ENCODE results near the gene DPEP2NB. TPM values are rescaled to one million over a fixed set of nuclear protein-coding genes. Genes with fewer than 3 reads are reported as not detected.

The DPEP2NB gene
- total and polyA plus RNA-seq, 5 experiments from 2014 or later: not detected

DNA sequence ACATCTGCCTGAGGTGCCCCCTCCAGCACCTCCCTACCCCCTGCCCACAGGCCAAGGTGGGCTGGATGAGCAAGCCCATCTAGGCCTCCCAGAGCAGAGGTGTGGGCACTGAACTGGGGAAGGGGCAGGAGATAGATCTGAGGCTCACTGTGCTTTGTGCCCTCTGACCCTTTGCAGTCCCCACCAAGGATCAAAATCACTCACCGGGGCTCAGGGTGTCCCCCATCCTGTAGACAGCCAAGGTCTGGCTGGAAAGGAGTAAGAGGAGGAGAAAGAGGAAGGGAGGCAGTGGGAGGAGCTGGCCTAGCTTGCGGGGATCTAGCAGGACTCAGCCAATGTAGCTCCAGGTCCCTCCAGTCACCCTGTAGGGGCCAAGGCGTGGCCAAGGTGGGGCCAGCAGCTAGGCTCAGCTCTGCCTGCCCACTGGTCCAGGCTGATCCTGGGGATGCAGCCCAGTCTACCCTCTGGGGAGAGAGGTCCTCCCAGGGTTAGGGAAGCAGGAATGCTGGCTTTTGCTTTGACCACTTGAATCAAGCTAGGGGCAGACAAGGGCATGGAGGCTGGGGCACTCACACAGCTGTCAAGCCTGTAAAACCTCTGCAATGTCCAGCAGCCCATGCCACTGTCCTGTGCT, 49.0 kb downstream of the DPEP2NB start:
- POLR2A ChIA-PET: interaction anchor here (0.6 to 2.7 kb wide), 5 partner anchors 18 to 38 kb away, joined by 3 to 10 read pairs (median 3); partner anchors contain the start of gene DPEP2
- ATAC-seq (no peak), DNase-seq (no peak)
- Mint-ChIP-seq H3K27ac (peak overlapping the region in 7 of 10 donors; percentile 51 to 96 (median 91)), H3K9me3 (no peaks in the 10 kb centered on the region), H3K27me3 (no peaks in the 10 kb centered on the region), H3K4me3 (peak overlapping the region; percentile 87 to 99 (median 96)), H3K4me1 (peaks cover 15 to 31% (median 29%) of the 10 kb centered on the region in 4 donors), H3K36me3 (peaks cover 0 to 6% (median 0%) of the 10 kb centered on the region in 3 donors)

DNA sequence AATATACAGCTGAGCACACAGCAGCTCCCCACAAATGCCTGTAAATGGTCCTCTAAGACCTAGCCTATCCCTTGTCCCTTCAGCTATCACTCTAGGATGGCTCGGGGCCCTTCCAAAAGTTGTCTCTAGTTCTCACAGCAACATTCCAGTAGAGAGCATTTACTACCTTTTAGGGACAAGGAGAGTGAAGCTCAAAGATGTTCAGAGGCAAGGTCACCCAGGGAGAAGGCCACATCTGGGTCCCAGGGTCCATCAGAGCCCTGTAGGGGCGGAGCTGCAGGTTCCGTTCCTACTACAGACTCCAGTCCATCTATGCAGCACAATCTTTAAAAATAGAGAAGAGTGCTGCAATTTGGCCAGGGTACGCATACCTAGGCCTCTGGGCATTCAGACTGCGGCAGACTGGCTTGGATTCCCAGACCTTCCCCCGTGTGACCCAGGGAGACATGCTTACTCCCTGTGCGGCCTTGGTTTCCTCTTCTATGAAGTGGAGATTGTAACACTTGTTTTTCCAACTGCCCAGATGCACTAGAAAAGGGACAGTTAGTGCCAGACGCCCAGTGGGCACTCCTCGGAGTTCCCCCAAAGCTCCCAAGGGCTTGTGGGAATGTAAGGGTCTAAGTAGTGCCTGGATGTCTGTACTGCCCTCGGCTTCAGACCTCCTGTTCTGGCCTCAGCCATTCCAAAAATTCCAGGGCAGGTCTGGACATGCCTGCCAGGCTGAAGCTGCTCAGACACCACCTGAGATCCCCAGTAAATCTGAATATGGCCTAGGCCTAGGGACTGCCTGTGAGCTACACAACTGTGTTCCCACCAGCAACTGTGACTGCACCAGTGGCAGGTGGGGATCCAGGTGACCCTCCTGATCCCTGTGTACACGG, 49.8 kb downstream of the DPEP2NB start:
- Mint-ChIP-seq H3K27me3 (no peaks in the 10 kb centered on the region), H3K4me1 (peaks cover 15 to 31% (median 29%) of the 10 kb centered on the region in 4 donors), H3K27ac (peak overlapping the region in 1 of 10 donors; percentile 47), H3K36me3 (peaks cover 0 to 7% (median 1%) of the 10 kb centered on the region in 3 donors), H3K4me3 (peak overlapping the region in 3 of 10 donors; percentile 34 to 39 (median 38)), H3K9me3 (no peaks in the 10 kb centered on the region)
- no peak for ATAC-seq
- POLR2A ChIA-PET: interaction anchor here (0.6 to 1.9 kb wide), 4 partner anchors 19 to 38 kb away, joined by 3 to 11 read pairs (median 3); partner anchors contain the start of gene PSMB10
- DNase-seq: no peak

DNA sequence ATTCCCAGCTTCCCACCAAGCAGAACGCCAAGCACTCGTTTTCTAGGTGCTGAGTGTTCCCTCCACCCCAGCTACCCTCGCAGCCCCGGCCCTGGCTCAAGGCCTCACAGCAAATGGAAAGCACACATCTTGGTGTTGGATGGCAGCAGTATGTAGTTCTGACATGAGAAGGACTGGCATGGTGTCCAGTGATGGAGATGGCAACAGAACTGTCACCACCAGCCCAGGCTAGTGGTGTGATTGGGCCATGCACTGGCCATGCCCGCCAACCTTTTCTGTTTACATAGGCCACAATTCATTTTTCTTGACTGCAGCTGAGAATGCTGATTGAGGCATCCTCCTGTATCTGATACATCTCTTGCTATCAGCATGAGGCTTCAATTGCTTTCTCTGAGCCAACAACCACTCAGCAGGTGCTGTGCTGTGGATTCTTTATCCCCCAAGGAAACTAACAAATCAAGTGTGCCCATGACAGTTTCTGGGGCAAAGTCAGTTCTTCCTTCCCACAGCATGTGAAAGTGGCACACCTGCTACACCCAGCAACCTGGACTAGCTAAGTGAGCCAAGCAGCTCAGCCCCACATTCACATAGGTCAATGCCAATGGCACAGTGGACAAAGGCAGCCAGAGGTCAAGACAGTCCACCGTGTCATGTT, 51.1 kb downstream of the DPEP2NB start:
- H3K36me3 Mint-ChIP-seq: peaks cover 0 to 11% (median 1%) of the 10 kb centered on the region in 3 donors
- H3K9me3 Mint-ChIP-seq: no peaks in the 10 kb centered on the region
- peak overlapping the region in 1 of 10 donors; percentile 32 for H3K4me3 Mint-ChIP-seq
- DNase-seq (no peak), ATAC-seq (no peak)
- POLR2A ChIA-PET: interaction anchor here (0.8 to 1.9 kb wide), 4 partner anchors 16 to 58 kb away, joined by 3 to 11 read pairs (median 4); partner anchors contain the start of genes DDX28, DUS2 and PSMB10
- H3K4me1 Mint-ChIP-seq: peaks cover 15 to 28% (median 26%) of the 10 kb centered on the region in 4 donors
- H3K27me3 Mint-ChIP-seq: no peaks in the 10 kb centered on the region
- peak overlapping the region in 2 of 10 donors; percentile 63 to 66 for H3K27ac Mint-ChIP-seq

DNA sequence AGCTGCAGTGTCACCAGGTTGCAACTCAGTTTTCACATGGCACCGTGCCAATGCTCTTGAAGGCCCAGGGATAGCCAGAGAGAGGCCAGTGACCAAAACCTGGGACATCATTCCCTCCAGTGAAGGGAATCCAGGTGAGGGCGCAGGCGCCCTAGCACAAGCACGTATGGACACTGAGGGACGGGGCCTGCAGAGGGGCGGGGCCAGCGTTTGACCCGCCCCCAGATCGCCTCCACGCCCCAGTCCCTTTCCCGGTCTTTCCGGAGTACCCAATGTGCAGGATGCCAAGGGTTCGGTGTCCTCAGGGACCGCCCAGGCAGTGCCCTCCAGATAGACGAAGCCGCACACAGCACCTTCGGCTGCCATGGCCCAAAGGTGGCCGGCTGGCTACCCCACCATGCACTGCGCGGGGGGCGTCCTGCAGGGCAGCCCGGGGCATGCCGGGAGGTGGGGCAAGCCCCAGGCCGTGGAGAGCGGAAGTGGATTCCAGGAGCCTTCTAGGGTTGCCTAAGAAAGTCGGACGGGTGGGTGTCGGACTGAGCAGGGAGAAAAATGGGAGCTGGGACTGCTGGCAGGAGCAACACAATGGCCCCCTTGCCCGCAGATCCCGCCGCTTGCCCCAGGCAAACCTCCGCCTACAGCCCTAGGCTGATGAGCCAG, 51.9 kb downstream of the DPEP2NB start:
- DNase-seq: no peak
- no peaks in the 10 kb centered on the region for H3K27me3 Mint-ChIP-seq
- POLR2A ChIA-PET: interaction anchor here (0.8 to 1.0 kb wide), 3 partner anchors 17 to 59 kb away, joined by 3 to 4 read pairs (median 3); partner anchors contain the start of genes DDX28 and DUS2

More for the DNA sequence above, 51.9 kb downstream of the DPEP2NB start:
- no peaks in the 10 kb centered on the region for H3K9me3 Mint-ChIP-seq
- H3K36me3 Mint-ChIP-seq: peaks cover 0 to 11% (median 1%) of the 10 kb centered on the region in 3 donors
- ATAC-seq: no peak
- H3K4me1 Mint-ChIP-seq: peaks cover 12 to 24% (median 20%) of the 10 kb centered on the region in 4 donors
- H3K4me3 Mint-ChIP-seq: no peak overlapping the region
- H3K27ac Mint-ChIP-seq: peak overlapping the region in 1 of 10 donors; percentile 63

Other genes starting within 250 kb of the DPEP2NB start
- gene RANBP10, start 209.4 kb downstream of the DPEP2NB start, total RNA-seq: 10 to 100 TPM; 18.5 to 23.6 TPM
- 10 to 100 TPM in 1 of 3 donors, 1 to 10 TPM in 2; 5.8 to 13.8 (median 6.3) TPM for gene RANBP10, start 209.4 kb downstream of the DPEP2NB start, polyA plus RNA-seq
- gene TSNAXIP1, start 209.0 kb downstream of the DPEP2NB start, total RNA-seq: 1 to 10 TPM; 1.0 to 1.2 TPM
- under 1 TPM in 1 of 3 donors, not detected in 2; 0.14 TPM for gene TSNAXIP1, start 209.0 kb downstream of the DPEP2NB start, polyA plus RNA-seq
- 10 to 100 TPM; 63.8 to 63.9 TPM for gene THAP11, start 173.6 kb downstream of the DPEP2NB start, total RNA-seq
- gene THAP11, start 173.6 kb downstream of the DPEP2NB start, polyA plus RNA-seq: 100 to 1,000 TPM; 132 to 158 (median 143) TPM
- gene NUTF2, start 169.0 kb downstream of the DPEP2NB start, total RNA-seq: 10 to 100 TPM; 37.0 to 40.6 TPM
- gene NUTF2, start 169.0 kb downstream of the DPEP2NB start, polyA plus RNA-seq: 100 to 1,000 TPM; 109 to 124 (median 114) TPM
- gene CENPT, start 168.2 kb downstream of the DPEP2NB start, total RNA-seq: 100 to 1,000 TPM; 108 to 117 TPM
- gene CENPT, start 168.2 kb downstream of the DPEP2NB start, polyA plus RNA-seq: 10 to 100 TPM; 11.8 to 17.8 (median 13.1) TPM
- gene EDC4, start 142.9 kb downstream of the DPEP2NB start, total RNA-seq: 100 to 1,000 TPM; 123 to 136 TPM
- gene EDC4, start 142.9 kb downstream of the DPEP2NB start, polyA plus RNA-seq: 10 to 100 TPM; 22.7 to 44.0 (median 40.8) TPM
- 1 to 10 TPM; 2.6 to 5.3 TPM for gene NRN1L, start 131.0 kb downstream of the DPEP2NB start, total RNA-seq
- not detected for gene NRN1L, start 131.0 kb downstream of the DPEP2NB start, polyA plus RNA-seq
- 10 to 100 TPM; 26.6 to 28.6 TPM for gene PSKH1, start 122.7 kb downstream of the DPEP2NB start, total RNA-seq
- gene PSKH1, start 122.7 kb downstream of the DPEP2NB start, polyA plus RNA-seq: 10 to 100 TPM; 20.8 to 34.5 (median 22.2) TPM
- gene CTRL, start 84.0 kb downstream of the DPEP2NB start, total RNA-seq: 10 to 100 TPM; 10.5 to 12.6 TPM
- 1 to 10 TPM; 2.2 to 2.8 (median 2.8) TPM for gene CTRL, start 84.0 kb downstream of the DPEP2NB start, polyA plus RNA-seq
- gene PSMB10, start 79.1 kb downstream of the DPEP2NB start, total RNA-seq: 100 to 1,000 TPM; 127 to 138 TPM
- 100 to 1,000 TPM; 450 to 514 (median 493) TPM for gene PSMB10, start 79.1 kb downstream of the DPEP2NB start, polyA plus RNA-seq
- 10 to 100 TPM; 14.1 to 14.7 TPM for gene LCAT, start 71.8 kb downstream of the DPEP2NB start, total RNA-seq
- under 1 TPM; 0.52 to 0.84 (median 0.80) TPM for gene LCAT, start 71.8 kb downstream of the DPEP2NB start, polyA plus RNA-seq
- gene SLC12A4, start 47.3 kb downstream of the DPEP2NB start, total RNA-seq: 10 to 100 TPM; 35.8 to 36.4 TPM
- gene SLC12A4, start 47.3 kb downstream of the DPEP2NB start, polyA plus RNA-seq: 1 to 10 TPM; 3.0 to 5.6 (median 5.2) TPM
- 1 to 10 TPM; 2.9 to 3.1 TPM for gene DPEP3, start 35.4 kb downstream of the DPEP2NB start, total RNA-seq
- gene DPEP3, start 35.4 kb downstream of the DPEP2NB start, polyA plus RNA-seq: 1 to 10 TPM in 2 of 3 donors, under 1 TPM in 1; 0.50 to 1.5 (median 1.1) TPM
- gene DPEP2, start 16.4 kb downstream of the DPEP2NB start, total RNA-seq: 100 to 1,000 TPM; 151 to 157 TPM
- gene DPEP2, start 16.4 kb downstream of the DPEP2NB start, polyA plus RNA-seq: 10 to 100 TPM; 29.0 to 47.9 (median 40.4) TPM
- gene DDX28, start 7.3 kb upstream of the DPEP2NB start, total RNA-seq: 10 to 100 TPM; 25.0 to 26.2 TPM
- gene DDX28, start 7.3 kb upstream of the DPEP2NB start, polyA plus RNA-seq: 10 to 100 TPM; 49.7 to 60.6 (median 53.9) TPM
- gene DUS2, start 7.4 kb upstream of the DPEP2NB start, total RNA-seq: 10 to 100 TPM; 18.2 to 21.1 TPM
- gene DUS2, start 7.4 kb upstream of the DPEP2NB start, polyA plus RNA-seq: 10 to 100 TPM in 2 of 3 donors, 1 to 10 TPM in 1; 6.4 to 13.1 (median 10.5) TPM
- gene NFATC3, start 69.5 kb upstream of the DPEP2NB start, total RNA-seq: 100 to 1,000 TPM; 156 to 162 TPM
- gene NFATC3, start 69.5 kb upstream of the DPEP2NB start, polyA plus RNA-seq: 100 to 1,000 TPM in 1 of 3 donors, 10 to 100 TPM in 2; 85.2 to 102 (median 86.6) TPM
- under 1 TPM; 0.22 to 0.36 TPM for gene ESRP2, start 220.2 kb upstream of the DPEP2NB start, total RNA-seq
- under 1 TPM in 1 of 3 donors, not detected in 2; 0.64 TPM for gene ESRP2, start 220.2 kb upstream of the DPEP2NB start, polyA plus RNA-seq
- 1 to 10 TPM; 6.3 to 8.0 TPM for gene PLA2G15, start 229.5 kb upstream of the DPEP2NB start, total RNA-seq
- 1 to 10 TPM; 2.4 to 9.6 (median 4.6) TPM for gene PLA2G15, start 229.5 kb upstream of the DPEP2NB start, polyA plus RNA-seq
- 100 to 1,000 TPM; 211 to 228 TPM for gene SLC7A6, start 248.6 kb upstream of the DPEP2NB start, total RNA-seq
- 10 to 100 TPM; 14.3 to 20.2 (median 19.2) TPM for gene SLC7A6, start 248.6 kb upstream of the DPEP2NB start, polyA plus RNA-seq

Measured in naive thymus-derived CD8-positive, alpha-beta T cell (primary cell).